CD4-positive, alpha-beta T cell treated with Interleukin-1 beta for 1 hour (primary cell): ENCODE measurements around the gene SLC38A3.

ENCODE experiments used
- DNase-seq, 2 donors: peaks; one replicate each; pipeline ENCODE4 v3.0.0-alpha.2; 2020 to 2022

Gene SLC38A3

GRCh38 chr3:50269977-50270413, 64.9 kb downstream of the SLC38A3 start:
- no peak for DNase-seq

DNA sequence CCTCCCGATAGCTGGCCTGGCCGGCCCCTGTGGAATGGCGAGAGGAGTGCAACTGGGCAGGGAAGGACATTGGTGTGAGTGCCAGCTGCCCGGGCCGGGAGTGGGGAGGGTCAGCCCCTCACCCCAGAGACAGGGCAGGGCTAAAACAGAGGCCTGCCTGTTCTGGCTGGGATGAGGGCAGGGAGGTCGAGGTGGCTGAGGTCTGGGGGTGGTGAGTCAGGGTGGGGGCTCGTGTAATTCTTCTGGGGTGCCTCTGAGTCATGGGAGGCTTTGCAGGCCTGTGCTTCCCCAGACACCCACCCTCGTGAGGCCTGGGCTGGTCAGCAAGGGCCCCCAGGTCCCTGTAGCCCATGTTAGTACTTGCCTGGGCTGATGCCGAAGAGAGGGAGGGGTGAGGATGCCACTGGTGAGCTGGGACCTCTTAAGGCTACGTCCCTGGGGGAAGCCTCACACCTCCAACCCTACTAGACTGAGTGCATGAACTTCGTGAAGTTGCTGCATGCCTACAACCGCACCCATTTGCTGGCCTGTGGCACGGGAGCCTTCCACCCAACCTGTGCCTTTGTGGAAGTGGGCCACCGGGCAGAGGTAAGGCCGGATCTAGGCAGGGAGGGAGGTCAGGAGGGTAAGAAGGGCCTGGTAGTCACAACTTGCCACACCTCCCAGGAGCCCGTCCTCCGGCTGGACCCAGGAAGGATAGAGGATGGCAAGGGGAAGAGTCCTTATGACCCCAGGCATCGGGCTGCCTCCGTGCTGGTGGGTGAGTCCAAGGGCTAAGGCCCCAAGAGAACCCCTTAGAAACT, 65.6 kb downstream of the SLC38A3 start:
- no peak for DNase-seq
